GM18951 (cell line): ENCODE results near the gene PLEKHG2.
"Not testable (repeated sequence)": the region's sequence is repeated elsewhere in the genome, so short reads cannot be mapped to it uniquely, and the experiment has no call there.

Source experiments
- POLR2A ChIP-seq: IDR thresholded peaks from 4 replicates; pipeline ENCODE4 v1.6.1; 2011; ENCODE audit warnings: mild to moderate bottlenecking; ENCODE audit not compliant: insufficient read length, insufficient read depth; ENCODE audit errors: extremely low read depth
- in situ Hi-C: fragments of 300-500 bp; cut with MboI; formaldehyde crosslinking; loops from one replicate; pipeline ENCODE4 v1.12.0; 2022; ENCODE audit warnings: low sequenced_read_pairs, mixed read lengths, inconsistent platforms; ENCODE audit not compliant: unreplicated experiment

Gene PLEKHG2

GRCh38 chr19:39412100-39412866, at the start of gene PLEKHG2:
PLEKHG2 (plus strand) TSS chr19:39412669; CDS start chr19:39414087, 1,418 bp downstream.
- peak; percentile 85 for TF ChIP-seq POLR2A
- in situ Hi-C loops, result no loop called here

GRCh38 chr19:39362682-39363657, 49.5 kb upstream of the PLEKHG2 start:
- in situ Hi-C loops, result no loop called here
- TF ChIP-seq POLR2A, result no peak

GRCh38 chr19:39363901-39364457, 48.5 kb upstream of the PLEKHG2 start:
- TF ChIP-seq POLR2A, result no peak
- in situ Hi-C loops, result no loop called here

- TF ChIP-seq POLR2A, result no peak
- in situ Hi-C loops, result no loop called here
Measured at GRCh38 chr19:39365531-39365930, 46.9 kb upstream of the PLEKHG2 start.

- no peak for TF ChIP-seq POLR2A
- in situ Hi-C loops, result no loop called here
Measured at GRCh38 chr19:39369200-39369599, 43.3 kb upstream of the PLEKHG2 start.

GRCh38 chr19:39370735-39371134, 41.7 kb upstream of the PLEKHG2 start:
- in situ Hi-C loops, result no loop called here
- TF ChIP-seq POLR2A, result no peak

GRCh38 chr19:39372047-39372802, 40.2 kb upstream of the PLEKHG2 start:
- no peak for TF ChIP-seq POLR2A
- in situ Hi-C loops, result no loop called here

- TF ChIP-seq POLR2A, result no peak
- in situ Hi-C loops, result no loop called here
Measured at GRCh38 chr19:39372941-39373340, 39.5 kb upstream of the PLEKHG2 start.

- in situ Hi-C loops, result no loop called here
- no peak for TF ChIP-seq POLR2A
Measured at GRCh38 chr19:39375929-39376328, 36.5 kb upstream of the PLEKHG2 start.

GRCh38 chr19:39377373-39378362, 34.8 kb upstream of the PLEKHG2 start:
- TF ChIP-seq POLR2A, result no peak
- in situ Hi-C loops, result no loop called here

- in situ Hi-C loops, result not testable (repeated sequence)
Measured at GRCh38 chr19:39379366-39379765, 33.1 kb upstream of the PLEKHG2 start.

- in situ Hi-C loops, result no loop called here
Measured at GRCh38 chr19:39379865-39380396, 32.5 kb upstream of the PLEKHG2 start.

More at GRCh38 chr19:39379865-39380396, 32.5 kb upstream of the PLEKHG2 start:
- no peak for TF ChIP-seq POLR2A
